OCI-LY7 (cell line): Measurements from ENCODE around the gene MRPS6. TPM values are rescaled to one million over a fixed set of nuclear protein-coding genes. Genes with fewer than 3 reads are reported as not detected.

ENCODE experiments used
- BruUV-seq: library from RNA; stranded (reverse); fragments of 400-500 nt; replicated peaks from 2 replicates; lab custom pipeline; 2021; lab: Mats Ljungman, UMichigan
- CTCF ChIA-PET: fragments of 300-600 bp; sonication (Branson Sonifier 250); formaldehyde crosslinking; loops from one replicate; lab custom pipeline; 2022; ENCODE audit warnings: antibody characterized with exemption; ENCODE audit not compliant: unreplicated experiment; lab: Charles Lee
- POLR2A ChIA-PET: fragments of 300-600 bp; sonication (Branson Sonifier 250); formaldehyde crosslinking; loops from one replicate; lab custom pipeline; 2022; ENCODE audit warnings: antibody characterized with exemption; lab: Charles Lee
- DNase-seq: peaks from one replicate; pipeline ENCODE4 v3.0.0-alpha.2; 2015; ENCODE audit warnings: low spot score
- H2AFZ ChIP-seq: fragments of 200-600 bp; sonication (generic), shearing (Covaris generic); 2 replicates; pipeline ENCODE4 v1.6.1; 2014; ENCODE audit warnings: mild to moderate bottlenecking, antibody characterized with exemption, low read length, moderate library complexity
- H3K27ac ChIP-seq: fragments of 200-600 bp; sonication (generic); 2 replicates; pipeline ENCODE4 v1.5.1; 2014; ENCODE audit warnings: mixed run types, low read depth, mild to moderate bottlenecking, moderate library complexity, low read length, inconsistent platforms; ENCODE audit not compliant: poor library complexity, severe bottlenecking
- H3K36me3 ChIP-seq: fragments of 200-600 bp; sonication (generic); 2 replicates; pipeline ENCODE4 v1.6.1; 2014; ENCODE audit warnings: mild to moderate bottlenecking, antibody characterized with exemption, low read length, moderate library complexity, mixed read lengths; ENCODE audit not compliant: insufficient read depth
- H3K4me1 ChIP-seq: fragments of 200-600 bp; sonication (generic); 2 replicates; pipeline ENCODE4 v1.5.1; 2014; ENCODE audit warnings: mild to moderate bottlenecking, low read length; ENCODE audit not compliant: insufficient read depth, poor library complexity, severe bottlenecking
- H3K4me2 ChIP-seq: fragments of 200-600 bp; sonication (generic); 2 replicates; pipeline ENCODE4 v1.6.1; 2014; ENCODE audit warnings: mild to moderate bottlenecking, low read length
- H3K4me3 ChIP-seq: fragments of 200-600 bp; sonication (generic); 2 replicates; pipeline ENCODE4 v1.5.1; 2014; ENCODE audit warnings: mild to moderate bottlenecking, low read depth, low read length; ENCODE audit not compliant: poor library complexity, severe bottlenecking
- H3K79me2 ChIP-seq: fragments of 200-600 bp; sonication (generic); 2 replicates; pipeline ENCODE4 v1.6.1; 2016; ENCODE audit warnings: low read depth, mild to moderate bottlenecking, low read length, moderate library complexity, mixed read lengths; ENCODE audit not compliant: insufficient read depth
- H3K9me2 ChIP-seq: fragments of 200-600 bp; sonication (generic); 2 replicates; pipeline ENCODE4 v1.6.1; 2016; ENCODE audit warnings: mild to moderate bottlenecking, low read length, mixed read lengths; ENCODE audit not compliant: insufficient read depth
- H3K9me3 ChIP-seq: fragments of 200-600 bp; sonication (generic); 2 replicates; pipeline ENCODE4 v1.6.1; 2014; ENCODE audit warnings: mild to moderate bottlenecking, mixed run types, low read length, mixed read lengths
- H4K20me1 ChIP-seq: fragments of 200-600 bp; sonication (generic); 2 replicates; pipeline ENCODE4 v1.6.1; 2014; ENCODE audit warnings: mild to moderate bottlenecking, antibody characterized with exemption, low read length, moderate library complexity, mixed read lengths; ENCODE audit not compliant: insufficient read depth
- CTCF ChIP-seq: fragments of 200-600 bp; sonication (generic); conservative IDR thresholded peaks from 2 replicates; pipeline ENCODE4 v1.5.1; 2014; ENCODE audit warnings: mild to moderate bottlenecking, antibody characterized with exemption, low read length, moderate library complexity, mixed read lengths
- EZH2phosphoT487 ChIP-seq: fragments of 200-600 bp; sonication (generic); IDR thresholded peaks from 2 replicates; pipeline ENCODE4 v1.6.1; 2018; ENCODE audit warnings: low read depth, borderline replicate concordance, mild to moderate bottlenecking, mixed run types, antibody characterized with exemption, low read length, moderate library complexity, mixed read lengths
- intact Hi-C: fragments of 100-400 bp; cut with micrococcal nuclease; formaldehyde crosslinking; loops from one replicate; pipeline ENCODE4 v1.10.0; 2022; ENCODE audit not compliant: unreplicated experiment
- total RNA-seq, 2 experiments: library from RNA; depleted of rRNA in 1 of 2; stranded (reverse); fragments of >200 nt in 1 of 2; shearing (Covaris generic) in 1 of 2; gene quantifications; 2 replicates each; pipeline ENCODE4 v1.2.3, GENCODE V29; 2014 to 2022

The MRPS6 gene
- total RNA-seq, 2 experiments from 2014 or later: 20.9 to 56.1 TPM

DNA sequence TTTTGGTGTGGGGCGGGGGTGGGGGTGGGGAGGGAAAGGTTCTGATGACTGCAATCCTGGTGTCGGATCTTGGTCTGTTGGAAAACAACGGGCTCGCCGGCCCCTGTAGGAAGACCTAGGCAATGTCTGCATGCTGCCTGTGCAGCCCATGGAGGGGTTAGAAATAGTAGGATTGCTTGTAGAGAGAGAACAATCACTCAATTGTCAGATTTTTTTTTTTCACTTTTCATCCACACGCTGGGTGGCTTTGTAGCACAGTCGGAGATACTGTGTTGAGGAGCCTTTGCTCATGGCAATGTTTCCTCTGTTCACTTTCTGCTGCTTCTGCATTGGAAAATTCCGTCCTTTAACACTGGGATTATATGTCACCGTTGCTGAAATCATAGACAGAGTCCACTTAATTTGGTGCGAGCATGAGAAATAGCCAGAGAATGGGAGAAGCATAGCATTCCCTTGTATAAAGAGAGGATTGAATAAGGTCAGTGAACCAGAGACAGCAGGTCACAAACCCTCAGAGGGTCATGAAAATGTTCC, 107.5 kb downstream of the MRPS6 start:
- Histone ChIP-seq H3K9me3 (no peaks in the 10 kb centered on the region), H3K27ac (no peak overlapping the region), H3K4me3 (no peak overlapping the region), H3K9me2 (no peaks in the 10 kb centered on the region), H3K36me3 (no peaks in the 10 kb centered on the region), H3K79me2 (no peaks in the 10 kb centered on the region), H3K4me2 (no peak overlapping the region), H2AFZ (no peak overlapping the region), H4K20me1 (no peaks in the 10 kb centered on the region), H3K4me1 (no peaks in the 10 kb centered on the region)
- intact Hi-C loops: no loop called here
- ChIA-PET CTCF (no interaction called here), POLR2A (interaction anchor here (0.6 kb wide), 1 partner anchor 713 kb away, joined by 4 read pairs; no protein-coding TSS in a partner anchor)
- BruUV-seq: no TSS peak
- no peak for TF ChIP-seq EZH2phosphoT487
- no peak for TF ChIP-seq CTCF
- no peak for DNase-seq

- no peak overlapping the region for H3K4me2 ChIP-seq
- no peaks in the 10 kb centered on the region for H3K9me2 ChIP-seq
- no peak for TF ChIP-seq CTCF
- TF ChIP-seq EZH2phosphoT487: no peak
- H4K20me1 ChIP-seq: no peaks in the 10 kb centered on the region
- no peak overlapping the region for H2AFZ ChIP-seq
- POLR2A ChIA-PET: no interaction called here
- H3K4me3 ChIP-seq: no peak overlapping the region
- no peaks in the 10 kb centered on the region for H3K36me3 ChIP-seq
- intact Hi-C loops: no loop called here
- no peaks in the 10 kb centered on the region for H3K9me3 ChIP-seq
- no peaks in the 10 kb centered on the region for H3K4me1 ChIP-seq
- no peak for DNase-seq
- CTCF ChIA-PET: no interaction called here
- H3K79me2 ChIP-seq: no peaks in the 10 kb centered on the region
- no peak overlapping the region for H3K27ac ChIP-seq
- no TSS peak for BruUV-seq
Measured at GRCh38 chr21:34181431-34182039, 108.2 kb downstream of the MRPS6 start.

GRCh38 chr21:34182436-34182835, 109.1 kb downstream of the MRPS6 start:
- BruUV-seq: no TSS peak
- CTCF ChIA-PET: no interaction called here
- no peaks in the 10 kb centered on the region for H3K9me3 ChIP-seq

More at GRCh38 chr21:34182436-34182835, 109.1 kb downstream of the MRPS6 start:
- no peak overlapping the region for H2AFZ ChIP-seq
- intact Hi-C loops: no loop called here
- H3K4me2 ChIP-seq: no peak overlapping the region
- H3K9me2 ChIP-seq: no peaks in the 10 kb centered on the region
- no peak for TF ChIP-seq EZH2phosphoT487
- TF ChIP-seq CTCF: no peak
- H3K36me3 ChIP-seq: no peaks in the 10 kb centered on the region
- H3K4me1 ChIP-seq: no peaks in the 10 kb centered on the region
- POLR2A ChIA-PET: interaction anchor here (0.5 kb wide), 1 partner anchor 58 kb away, joined by 4 read pairs; no protein-coding TSS in a partner anchor
- H4K20me1 ChIP-seq: no peaks in the 10 kb centered on the region
- H3K79me2 ChIP-seq: no peaks in the 10 kb centered on the region
- no peak overlapping the region for H3K27ac ChIP-seq
- no peak overlapping the region for H3K4me3 ChIP-seq
- no peak for DNase-seq
